Amniotic stem cell (primary cell): ENCODE measurements around the gene ZNF385A.
A peak's percentile ranks its signal among the peaks of the same experiment; 100 is the strongest.

ENCODE experiments used
- DNase-seq: peaks from one replicate; lab custom pipeline; 2025; lab: John Stamatoyannopoulos, UW

The ZNF385A gene

GRCh38 chr12:54392485-54393206, 8.1 kb upstream of the ZNF385A start:
- no peak for DNase-seq

GRCh38 chr12:54390668-54391551, 6.4 kb upstream of the ZNF385A start:
- DNase-seq = no peak

GRCh38 chr12:54390176-54390667, 5.7 kb upstream of the ZNF385A start:
- DNase-seq = no peak

GRCh38 chr12:54389607-54390175, 5.2 kb upstream of the ZNF385A start:
- DNase-seq = no peak

- no peak for DNase-seq
Observed at GRCh38 chr12:54389134-54389508, 4.6 kb upstream of the ZNF385A start.

- no peak for DNase-seq
Observed at GRCh38 chr12:54388237-54389133, 4.0 kb upstream of the ZNF385A start.

GRCh38 chr12:54387114-54387467, 2.6 kb upstream of the ZNF385A start:
- DNase-seq = no peak

- DNase-seq = no peak
Observed at GRCh38 chr12:54386403-54387113, 2.0 kb upstream of the ZNF385A start.

GRCh38 chr12:54385251-54385914, 850 bp upstream of the ZNF385A start:
- DNase-seq = no peak

- DNase-seq = peak; percentile 42
Observed at GRCh38 chr12:54383041-54383609, 1.4 kb downstream of the ZNF385A start.

GRCh38 chr12:54381136-54381535, 3.4 kb downstream of the ZNF385A start:
- DNase-seq = no peak

GRCh38 chr12:54379398-54380201, 4.9 kb downstream of the ZNF385A start:
- peak; percentile 71 for DNase-seq

GRCh38 chr12:54378796-54379397, 5.6 kb downstream of the ZNF385A start:
- DNase-seq = no peak

GRCh38 chr12:54377797-54378515, 6.6 kb downstream of the ZNF385A start:
- DNase-seq = no peak

- DNase-seq = no peak
Observed at GRCh38 chr12:54377007-54377406, 7.5 kb downstream of the ZNF385A start.

GRCh38 chr12:54376596-54376995, 7.9 kb downstream of the ZNF385A start:
- no peak for DNase-seq

GRCh38 chr12:54375259-54375579, 9.3 kb downstream of the ZNF385A start:
- DNase-seq = no peak

GRCh38 chr12:54374562-54375258, 9.8 kb downstream of the ZNF385A start:
- DNase-seq = no peak
